GM20000 (cell line): ENCODE results near the gene ANKRD33B.

Experiments
- DNase-seq: peaks from one replicate; pipeline ENCODE4 v3.0.0; 2012; ENCODE audit warnings: low spot score
- TF ChIP-seq, protein P1 (sequence below): IDR thresholded peaks from 2 replicates; pipeline ENCODE4 v1.5.1; 2012; ENCODE audit warnings: mild to moderate bottlenecking, control low read depth; ENCODE audit errors: extremely low read depth, missing control alignments

The ANKRD33B gene

GRCh38 chr5:10522224-10522611, 41.7 kb upstream of the ANKRD33B start:
- no peak for DNase-seq
- TF ChIP-seq, protein P1, sequence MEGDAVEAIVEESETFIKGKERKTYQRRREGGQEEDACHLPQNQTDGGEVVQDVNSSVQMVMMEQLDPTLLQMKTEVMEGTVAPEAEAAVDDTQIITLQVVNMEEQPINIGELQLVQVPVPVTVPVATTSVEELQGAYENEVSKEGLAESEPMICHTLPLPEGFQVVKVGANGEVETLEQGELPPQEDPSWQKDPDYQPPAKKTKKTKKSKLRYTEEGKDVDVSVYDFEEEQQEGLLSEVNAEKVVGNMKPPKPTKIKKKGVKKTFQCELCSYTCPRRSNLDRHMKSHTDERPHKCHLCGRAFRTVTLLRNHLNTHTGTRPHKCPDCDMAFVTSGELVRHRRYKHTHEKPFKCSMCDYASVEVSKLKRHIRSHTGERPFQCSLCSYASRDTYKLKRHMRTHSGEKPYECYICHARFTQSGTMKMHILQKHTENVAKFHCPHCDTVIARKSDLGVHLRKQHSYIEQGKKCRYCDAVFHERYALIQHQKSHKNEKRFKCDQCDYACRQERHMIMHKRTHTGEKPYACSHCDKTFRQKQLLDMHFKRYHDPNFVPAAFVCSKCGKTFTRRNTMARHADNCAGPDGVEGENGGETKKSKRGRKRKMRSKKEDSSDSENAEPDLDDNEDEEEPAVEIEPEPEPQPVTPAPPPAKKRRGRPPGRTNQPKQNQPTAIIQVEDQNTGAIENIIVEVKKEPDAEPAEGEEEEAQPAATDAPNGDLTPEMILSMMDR: no peak

DNA sequence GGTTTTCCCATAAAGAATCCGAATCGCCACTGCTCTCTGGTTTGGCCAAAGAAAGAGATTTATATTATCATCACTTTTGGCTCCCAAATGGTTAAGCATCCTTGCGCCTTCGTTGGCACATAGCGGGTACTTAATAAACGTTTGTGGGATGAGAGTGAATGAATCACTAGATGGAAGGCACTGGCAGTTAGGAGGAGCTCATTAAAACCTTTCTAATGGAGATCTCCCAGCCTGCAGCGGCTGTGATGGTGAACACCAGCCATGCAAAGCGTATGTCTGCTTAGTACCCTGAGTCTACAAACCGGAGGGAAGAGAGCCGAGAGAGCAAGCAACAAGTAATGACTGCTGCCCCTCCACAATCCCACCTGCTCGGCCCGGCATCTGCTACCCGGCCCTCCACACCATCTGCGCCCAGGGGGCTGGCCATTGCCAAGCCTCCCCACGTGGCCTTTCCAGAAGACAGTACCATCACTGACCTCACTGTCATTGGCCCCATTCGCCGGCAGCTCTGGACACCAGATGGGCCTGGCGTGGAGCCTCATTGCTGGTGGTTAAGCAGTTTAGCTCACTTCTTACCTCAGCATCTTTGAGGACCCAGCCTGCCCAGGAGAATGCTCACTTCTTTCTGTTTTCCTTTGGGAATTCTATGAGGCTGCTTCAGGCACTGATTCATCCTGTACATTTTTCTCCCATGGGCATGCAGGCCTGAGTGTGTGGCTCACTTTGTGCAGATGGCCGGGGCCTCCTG, 39.3 kb upstream of the ANKRD33B start:
- no peak for DNase-seq
- TF ChIP-seq, protein P1: no peak

GRCh38 chr5:10525124-10525495, 38.8 kb upstream of the ANKRD33B start:
- no peak for DNase-seq

DNA sequence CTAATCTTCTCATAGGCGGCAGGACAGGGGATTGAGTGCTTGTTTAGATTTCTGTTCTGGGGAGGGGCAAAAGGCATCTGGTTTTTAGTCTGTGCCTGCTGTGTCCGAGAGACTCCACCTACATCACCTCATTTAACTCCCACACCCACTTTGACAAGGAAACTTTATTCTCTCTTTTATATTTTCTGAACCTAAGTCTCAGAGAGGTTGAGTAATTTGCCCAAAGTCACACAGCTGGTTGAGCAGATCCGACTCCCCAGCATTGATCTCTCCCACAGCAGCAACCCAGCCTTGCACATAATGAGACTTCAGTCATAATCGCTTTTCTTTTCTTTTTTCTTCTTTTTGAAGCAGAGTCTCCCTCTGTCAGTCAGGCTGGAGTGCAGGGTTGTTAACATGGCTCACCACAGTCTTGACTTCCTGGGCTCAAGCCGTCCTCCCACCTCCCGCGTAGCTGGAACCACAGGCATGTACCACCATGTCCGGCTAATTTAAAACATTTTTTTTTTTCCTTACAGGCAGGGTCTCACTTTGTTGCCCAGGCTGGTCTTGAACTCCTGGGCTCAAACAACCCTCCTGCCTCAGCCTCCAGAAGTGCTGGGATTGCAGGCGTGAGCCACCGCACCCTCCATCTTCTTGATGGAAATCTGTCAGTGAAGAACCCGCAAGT, 36.5 kb upstream of the ANKRD33B start:
- DNase-seq: no peak
- TF ChIP-seq, protein P1: no peak

More at GRCh38 chr5:10525124-10525495, 38.8 kb upstream of the ANKRD33B start:
- TF ChIP-seq, protein P1: no peak

- TF ChIP-seq, protein P1: no peak
- DNase-seq: no peak
These were observed 35.6 kb upstream of the ANKRD33B start for GRCh38 chr5:10528056-10528816.

DNA sequence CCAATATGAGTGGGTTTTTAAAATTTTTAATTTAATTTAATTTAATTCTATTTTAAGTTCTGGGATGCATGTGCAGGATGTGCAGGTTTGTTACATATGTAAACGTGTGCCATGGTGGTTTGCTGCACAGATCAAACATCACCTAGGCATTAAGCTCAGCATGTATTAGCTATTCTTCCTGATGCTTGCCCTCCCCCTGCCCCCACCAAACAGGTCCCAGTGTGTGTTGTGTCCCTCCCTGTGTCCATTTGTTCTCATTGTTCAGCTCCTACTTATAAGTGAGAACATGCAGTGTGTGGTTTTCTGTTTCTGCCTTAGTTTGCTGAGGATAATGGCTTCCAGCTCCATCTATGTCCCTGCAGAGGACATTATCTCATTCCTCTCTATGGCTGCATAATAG, 35.0 kb upstream of the ANKRD33B start:
- TF ChIP-seq, protein P1: no peak
- DNase-seq: no peak
